Measurements from ENCODE around the gene MARCHF3.

DNA sequence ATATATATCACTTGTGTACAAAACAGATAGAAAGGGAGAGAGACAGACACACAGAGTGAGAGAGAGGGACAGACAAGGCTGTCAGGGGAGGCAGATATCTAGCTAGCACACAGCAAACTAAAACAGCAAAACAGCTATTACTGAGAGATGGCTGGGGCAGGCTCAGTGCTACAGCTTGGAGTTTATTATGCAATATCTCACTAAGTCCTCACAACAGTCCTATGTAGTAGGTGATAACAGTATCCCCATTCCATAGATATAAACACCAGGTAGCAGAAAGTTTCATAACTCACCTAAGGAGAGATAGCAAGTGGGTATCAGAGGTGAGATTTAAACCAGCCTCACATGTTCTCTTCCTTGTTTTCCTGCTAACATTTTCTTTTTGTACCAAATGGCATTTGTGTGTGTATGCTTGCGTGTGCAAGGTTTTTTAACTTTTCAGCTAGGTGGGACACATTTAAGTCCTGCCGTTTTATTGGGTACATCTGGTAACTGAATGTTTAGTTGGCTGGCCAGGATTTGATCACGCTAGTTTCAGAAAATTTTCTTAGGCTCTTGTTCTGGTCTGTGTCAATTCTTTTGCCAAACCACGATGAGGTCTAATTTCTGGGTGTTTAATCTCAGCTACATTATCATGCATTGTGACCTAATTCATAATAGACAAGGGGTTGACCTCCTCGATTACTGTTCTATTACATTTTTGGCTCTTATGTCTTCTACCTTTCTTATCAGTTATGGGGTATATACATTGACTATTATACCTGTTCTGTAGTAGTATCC is 148.3 kb downstream of the MARCHF3 start:
- TF ChIP-seq CTCF (conservative IDR thresholded peaks at IDR 0.05; ENCODE audit: low read length) (no peak), EZH2phosphoT487 (IDR thresholded peaks at IDR 0.05; ENCODE audit: borderline replicate concordance) (no peak)

Data from Loucy (cell line).